HUES64 (cell line): ENCODE results near the gene MTF1.
A peak's percentile ranks its signal among the peaks of the same experiment; 100 is the strongest.
"Not testable (repeated sequence)": the region's sequence is repeated elsewhere in the genome, so short reads cannot be mapped to it uniquely, and the experiment has no call there.

Experiments used
- H3K27ac ChIP-seq: 2 replicates; pipeline ENCODE4 v1.7.0; 2013; ENCODE audit warnings: low read depth, low read length, inconsistent platforms
- H3K27me3 ChIP-seq: 2 replicates; pipeline ENCODE4 v1.6.1; 2013; ENCODE audit warnings: mild to moderate bottlenecking, low read length; ENCODE audit not compliant: insufficient read depth
- H3K36me3 ChIP-seq: 2 replicates; pipeline ENCODE4 v1.6.1; 2013; ENCODE audit warnings: mild to moderate bottlenecking, low read length; ENCODE audit not compliant: insufficient read depth
- H3K4me1 ChIP-seq: 2 replicates; pipeline ENCODE4 v1.6.1; 2013; ENCODE audit warnings: mild to moderate bottlenecking, low read length, moderate library complexity; ENCODE audit not compliant: insufficient read depth
- H3K4me3 ChIP-seq: 2 replicates; pipeline ENCODE4 v1.5.1; 2013; ENCODE audit warnings: mild to moderate bottlenecking, low read length, moderate library complexity
- H3K9ac ChIP-seq: 2 replicates; pipeline ENCODE4 v1.6.1; 2013; ENCODE audit warnings: mild to moderate bottlenecking, low read depth, low read length
- H3K9me3 ChIP-seq: 2 replicates; pipeline ENCODE4 v1.6.1; 2013; ENCODE audit warnings: low read depth, low read length; ENCODE audit not compliant: insufficient read depth
- WGBS: fragments of 150-250, 120-280 bp; methylation state at CpG from one replicate; pipeline ENCODE4 v1.1.7; 2013; ENCODE audit warnings: missing lambda C conversion rate; 5-methylcytosine and 5-hydroxymethylcytosine counted together

MTF1 gene

DNA sequence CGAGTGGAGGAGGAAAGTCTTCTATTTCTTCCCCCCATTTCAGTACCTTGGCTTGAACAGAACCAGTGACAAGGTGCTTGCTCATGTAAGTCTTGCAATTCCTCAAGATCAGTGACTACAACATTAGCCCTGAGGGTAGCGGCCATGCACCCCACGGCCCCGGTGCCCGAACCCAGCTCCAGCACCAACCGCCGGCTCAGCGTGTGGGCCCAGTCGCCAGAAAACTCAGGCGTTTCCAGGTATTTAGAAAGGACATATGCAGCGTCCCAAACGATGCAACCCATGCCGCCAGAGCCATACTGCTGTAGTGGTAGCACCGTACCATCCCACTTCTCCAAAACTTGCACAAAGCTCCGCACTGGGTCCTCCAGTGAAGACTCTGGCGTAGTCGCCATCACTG lies 76.9 kb downstream of the MTF1 start:
- 87% methylated on average over 15 of the region's 17 CpGs for WGBS
- Histone ChIP-seq H3K9me3 (no peaks in the 10 kb centered on the region), H3K4me3 (no peak overlapping the region), H3K27ac (no peak overlapping the region), H3K36me3 (no peaks in the 10 kb centered on the region), H3K4me1 (no peaks in the 10 kb centered on the region), H3K27me3 (peaks cover 26% of the 10 kb centered on the region; the same call in 1 of the 2 replicates), H3K9ac (no peak overlapping the region)

DNA sequence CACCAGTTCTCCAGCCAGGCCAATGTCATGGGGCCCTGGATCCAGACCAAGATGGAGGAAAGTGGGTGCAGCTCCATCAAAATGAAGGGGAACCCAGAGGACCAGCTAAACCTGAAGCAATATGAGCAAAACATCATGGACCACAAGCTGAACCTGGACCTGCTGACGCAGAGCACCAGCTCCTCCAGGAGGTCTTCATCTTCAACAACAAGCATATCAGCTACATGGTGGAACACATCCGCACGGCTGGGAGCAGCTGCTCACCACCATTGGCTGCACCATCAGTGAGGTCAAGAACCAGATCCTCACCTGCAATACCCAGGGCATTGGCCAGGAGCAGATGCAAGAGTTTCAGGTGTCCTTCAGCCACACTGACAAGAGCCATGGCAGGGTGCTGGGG lies 80.7 kb downstream of the MTF1 start:
- WGBS, result 82% methylated on average over 3 of the region's 3 CpGs

DNA sequence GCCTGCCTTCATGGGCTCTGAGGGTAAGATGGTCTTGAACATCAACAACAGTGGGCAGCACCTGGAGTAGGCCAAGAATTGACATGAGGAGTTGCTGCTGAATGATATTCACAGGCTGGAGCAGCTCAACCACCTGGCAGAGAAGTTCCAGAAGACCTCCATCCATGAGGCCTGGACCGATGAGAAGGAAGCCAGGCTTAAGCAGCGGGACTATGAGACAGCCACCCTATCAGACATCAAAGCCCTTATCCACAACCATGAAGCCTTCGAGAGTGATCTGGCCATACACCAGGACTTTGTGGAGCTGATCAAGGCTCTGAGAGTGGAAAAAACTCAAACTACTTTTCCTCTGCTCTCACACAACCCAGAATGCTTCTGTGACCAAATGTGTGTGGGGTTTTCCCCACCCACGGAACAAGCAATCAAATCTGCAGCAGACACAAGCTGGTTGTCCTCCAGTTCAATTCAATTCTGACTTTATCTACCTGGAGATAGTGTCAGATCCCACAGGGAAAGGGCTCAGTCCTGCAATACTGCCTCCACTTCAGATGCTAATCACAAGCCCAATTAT lies 82.4 kb downstream of the MTF1 start:
- Histone ChIP-seq H3K9me3 (no peaks in the 10 kb centered on the region), H3K36me3 (no peaks in the 10 kb centered on the region), H3K9ac (no peak overlapping the region), H3K4me1 (no peaks in the 10 kb centered on the region), H3K4me3 (no peak overlapping the region), H3K27ac (no peak overlapping the region), H3K27me3 (peaks cover 29% of the 10 kb centered on the region)
- WGBS, result 76% methylated on average over 4 of the region's 4 CpGs

More for the DNA sequence above, 80.7 kb downstream of the MTF1 start:
- peaks cover 32% of the 10 kb centered on the region for H3K27me3 ChIP-seq
- no peaks in the 10 kb centered on the region for H3K36me3 ChIP-seq
- H3K9ac ChIP-seq, result no peak overlapping the region
- H3K9me3 ChIP-seq, result no peaks in the 10 kb centered on the region
- no peak overlapping the region for H3K27ac ChIP-seq
- H3K4me3 ChIP-seq, result no peak overlapping the region
- no peaks in the 10 kb centered on the region for H3K4me1 ChIP-seq

DNA sequence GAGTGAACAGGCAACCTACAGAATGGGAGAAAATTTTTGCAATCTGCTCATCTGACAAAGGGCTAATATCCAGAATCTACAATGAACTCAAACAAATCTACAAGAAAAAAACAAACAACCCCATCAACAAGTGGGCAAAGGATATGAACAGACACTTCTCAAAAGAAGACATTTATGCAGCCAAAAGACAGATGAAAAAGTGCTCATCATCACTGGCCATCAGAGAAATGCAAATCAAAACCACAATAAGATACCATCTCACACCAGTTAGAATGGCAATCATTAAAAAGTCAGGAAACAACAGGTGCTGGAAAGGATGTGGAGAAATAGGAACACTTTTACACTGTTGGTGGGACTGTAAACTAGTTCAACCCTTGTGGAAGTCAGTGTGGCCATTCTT lies 88.0 kb downstream of the MTF1 start:
- H3K27me3 ChIP-seq, result peaks cover 43% of the 10 kb centered on the region
- not testable (repeated sequence) for H3K36me3 ChIP-seq, H3K4me3 ChIP-seq, H3K27ac ChIP-seq, H3K9ac ChIP-seq, H3K4me1 ChIP-seq, H3K9me3 ChIP-seq

DNA sequence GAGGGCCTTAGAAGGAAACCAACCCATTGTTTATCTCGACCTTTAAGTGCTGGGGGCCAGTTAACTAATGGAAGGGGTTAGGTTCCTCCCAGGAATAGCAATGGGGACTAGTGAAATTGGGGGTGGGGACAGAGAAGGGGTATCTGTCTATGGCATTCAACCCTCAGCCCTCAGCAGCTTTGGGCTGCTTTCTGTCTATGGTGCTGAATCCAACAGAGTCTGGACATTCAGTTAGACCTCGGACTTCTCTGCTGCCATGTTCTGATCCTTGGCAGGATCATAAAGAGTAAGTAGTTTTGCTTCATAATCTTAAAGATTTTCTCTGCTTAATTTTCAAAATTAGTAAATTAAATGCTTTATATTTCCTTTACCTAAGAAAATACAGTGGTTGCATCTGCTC lies 91.9 kb downstream of the MTF1 start:
- peaks cover 6% of the 10 kb centered on the region; the same call in 1 of the 2 replicates for H3K4me1 ChIP-seq
- 48% methylated on average over 2 of the region's 2 CpGs for WGBS
- H3K36me3 ChIP-seq, result no peaks in the 10 kb centered on the region
- H3K27me3 ChIP-seq, result peaks cover 82% of the 10 kb centered on the region
- no peak overlapping the region for H3K4me3 ChIP-seq
- H3K9ac ChIP-seq, result no peak overlapping the region
- no peaks in the 10 kb centered on the region for H3K9me3 ChIP-seq
- no peak overlapping the region for H3K27ac ChIP-seq

DNA sequence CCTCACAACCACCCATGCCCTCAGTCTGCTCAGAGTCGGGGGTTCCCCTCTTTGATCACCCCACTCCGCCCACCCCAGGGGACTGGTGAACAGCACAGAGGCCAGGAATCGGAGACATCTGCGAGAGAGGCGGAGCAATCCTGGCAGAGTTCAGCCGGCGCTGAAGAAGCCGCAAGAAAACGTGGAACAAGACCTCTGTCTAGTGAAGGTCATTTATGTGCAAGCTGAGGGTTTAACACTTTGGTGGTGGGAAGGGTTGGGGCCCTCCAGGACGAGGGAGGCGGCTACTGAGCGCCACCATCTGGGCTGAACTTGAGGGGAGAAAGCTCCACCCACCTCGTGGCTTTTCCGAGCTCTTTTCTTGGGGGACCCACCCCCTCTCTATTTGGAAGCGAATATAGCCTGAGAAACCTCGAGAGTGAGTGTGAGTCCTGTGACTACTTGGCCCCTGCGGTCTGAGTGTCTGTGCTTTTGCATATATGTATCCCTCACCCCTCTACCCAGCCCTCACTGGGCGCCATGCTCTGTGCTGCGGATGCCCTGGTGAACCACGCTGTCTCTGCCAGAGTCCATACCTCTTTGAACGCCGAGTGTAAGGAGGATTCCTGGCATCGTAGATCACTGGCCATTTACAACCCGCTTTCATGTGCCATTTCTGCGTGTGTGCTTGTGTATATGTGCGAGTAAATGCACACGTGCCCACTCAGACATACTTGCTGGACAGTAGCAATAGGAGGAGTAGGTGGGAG lies 93.3 kb downstream of the MTF1 start:
- no peak overlapping the region for H3K9ac ChIP-seq
- H3K4me3 ChIP-seq, result peak overlapping the region; percentile 47
- no peak overlapping the region for H3K27ac ChIP-seq
- no peaks in the 10 kb centered on the region for H3K36me3 ChIP-seq
- peaks cover 96% of the 10 kb centered on the region for H3K27me3 ChIP-seq
- no peaks in the 10 kb centered on the region for H3K9me3 ChIP-seq
- WGBS, result 25% methylated on average over 27 of the region's 27 CpGs
- H3K4me1 ChIP-seq, result peaks cover 6% of the 10 kb centered on the region; the same call in 1 of the 2 replicates

DNA sequence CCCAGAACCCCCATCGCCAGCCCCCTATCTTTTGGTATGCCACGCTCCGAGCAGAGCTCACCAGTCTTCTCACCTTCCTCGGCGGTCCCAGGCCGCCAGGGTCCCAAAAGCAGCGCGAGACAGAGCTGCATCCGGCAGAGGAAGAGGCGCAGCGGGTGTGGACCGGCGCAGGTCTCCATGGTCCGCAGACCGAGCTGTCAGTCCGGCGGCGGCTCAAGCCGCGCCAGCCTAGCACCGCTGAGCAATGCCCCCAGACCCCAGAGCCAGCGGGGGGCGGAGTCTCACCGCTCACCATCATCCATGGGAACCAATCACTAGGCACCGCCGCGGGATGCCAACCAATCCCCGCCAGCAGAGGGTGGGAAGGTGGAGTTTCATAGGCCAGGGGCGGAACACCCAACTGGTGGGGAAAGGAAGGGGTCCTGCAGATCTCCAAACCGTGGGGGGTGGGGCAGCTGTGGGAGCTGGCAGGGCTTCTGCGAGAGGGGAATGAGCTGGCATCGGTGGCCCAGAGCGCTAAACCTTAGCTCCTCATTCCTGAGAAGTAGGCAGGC lies 94.4 kb downstream of the MTF1 start, which contains the start of gene EPHA10:
EPHA10 (minus strand) TSS at position 233 of the 554 bp plus-strand sequence; CDS start at position 179, 54 bp downstream.
- Histone ChIP-seq H3K36me3 (no peaks in the 10 kb centered on the region), H3K27me3 (peaks cover 98% of the 10 kb centered on the region), H3K9me3 (no peaks in the 10 kb centered on the region), H3K27ac (no peak within 1 kb of the TSS), H3K9ac (no peak within 1 kb of the TSS), H3K4me3 (peak within 1 kb of the TSS; percentile 47), H3K4me1 (peaks cover 6% of the 10 kb centered on the region; the same call in 1 of the 2 replicates)
- 12% methylated on average over 33 of the region's 33 CpGs for WGBS

DNA sequence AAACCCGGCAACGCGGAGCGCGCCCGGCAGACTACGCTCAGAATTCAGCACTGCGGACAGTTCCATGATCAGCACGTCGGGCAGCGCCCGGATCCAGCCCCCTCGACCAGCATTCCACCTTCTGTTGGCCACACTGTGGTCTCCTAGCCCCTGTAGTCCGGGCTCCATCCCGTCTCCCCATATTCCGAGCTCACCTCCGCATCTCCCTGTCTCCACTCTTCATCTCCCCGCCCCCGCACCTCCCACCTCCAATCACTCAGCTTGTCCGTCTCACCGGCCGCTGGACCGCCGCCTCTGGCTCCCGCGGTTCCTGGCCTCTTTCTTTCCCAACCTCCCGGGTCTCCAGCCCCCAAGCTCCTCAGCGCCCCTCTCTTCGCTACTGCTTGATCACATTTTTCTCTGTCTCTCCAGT lies 95.0 kb downstream of the MTF1 start:
- Histone ChIP-seq H3K9me3 (no peaks in the 10 kb centered on the region), H3K27ac (no peak overlapping the region), H3K36me3 (no peaks in the 10 kb centered on the region), H3K4me3 (peak overlapping the region; percentile 33), H3K4me1 (peaks cover 6% of the 10 kb centered on the region; the same call in 1 of the 2 replicates), H3K9ac (no peak overlapping the region), H3K27me3 (peaks cover 98% of the 10 kb centered on the region)
- 6% methylated on average over 29 of the region's 29 CpGs for WGBS

DNA sequence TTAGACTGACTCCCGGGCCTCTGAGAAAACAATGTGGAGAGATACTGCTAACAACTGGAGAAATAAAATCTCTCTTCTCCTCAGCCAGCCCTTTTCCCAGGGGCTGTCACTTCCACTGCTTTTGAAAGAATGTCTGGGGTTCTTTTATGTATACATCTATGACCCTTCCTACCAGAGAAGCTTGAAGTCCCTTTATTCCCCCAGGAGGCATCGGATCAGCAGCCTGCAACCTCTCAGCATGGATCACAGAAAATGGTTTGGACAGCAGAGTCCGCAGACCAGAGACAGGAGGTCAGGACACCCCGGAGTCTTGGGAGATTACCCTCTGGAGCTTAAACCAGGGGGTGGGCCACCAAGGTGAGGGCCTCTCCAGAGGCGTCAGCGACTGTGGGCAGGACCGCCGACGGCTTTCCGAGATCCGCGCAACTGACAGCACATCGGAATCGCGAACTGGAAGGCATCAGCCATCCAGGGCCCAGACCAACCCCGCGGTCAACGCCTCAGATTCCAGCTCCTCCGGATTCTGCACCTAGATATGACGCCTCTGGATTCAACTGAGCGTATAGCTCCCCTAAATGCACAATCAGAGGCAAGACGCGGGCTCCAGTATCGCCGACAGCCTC lies 95.5 kb downstream of the MTF1 start:
- Histone ChIP-seq H3K27me3 (peaks cover 99% of the 10 kb centered on the region), H3K4me3 (no peak overlapping the region), H3K9ac (no peak overlapping the region), H3K9me3 (no peaks in the 10 kb centered on the region), H3K27ac (no peak overlapping the region), H3K4me1 (peaks cover 6% of the 10 kb centered on the region; the same call in 1 of the 2 replicates), H3K36me3 (no peaks in the 10 kb centered on the region)
- WGBS, result 34% methylated on average over 25 of the region's 25 CpGs

DNA sequence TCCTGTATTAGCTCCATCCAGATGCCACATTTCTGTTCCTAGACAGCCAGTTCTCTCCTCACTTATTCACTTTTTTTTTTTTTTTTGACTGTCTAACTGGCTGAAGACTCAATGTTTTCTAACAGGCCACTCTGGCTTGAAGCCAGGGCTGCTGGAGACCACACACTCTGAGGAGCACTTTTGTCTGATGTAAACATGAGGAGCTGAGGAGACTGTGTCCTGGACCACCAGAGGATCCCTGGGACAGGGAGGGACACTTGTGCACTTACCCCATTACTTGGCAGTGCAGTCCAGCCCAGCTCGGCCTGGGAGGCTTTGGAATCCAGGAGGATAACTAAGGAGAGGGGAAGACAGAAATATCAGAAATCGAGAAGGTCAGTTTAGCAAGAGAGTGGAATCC lies 96.9 kb downstream of the MTF1 start:
- Histone ChIP-seq H3K27me3 (peaks cover 100% of the 10 kb centered on the region), H3K9ac (no peak overlapping the region), H3K9me3 (no peaks in the 10 kb centered on the region), H3K4me3 (no peak overlapping the region), H3K4me1 (peaks cover 6% of the 10 kb centered on the region; the same call in 1 of the 2 replicates), H3K27ac (no peak overlapping the region), H3K36me3 (no peaks in the 10 kb centered on the region)
- WGBS, result 61% methylated on average over 2 of the region's 2 CpGs
